AG10803 (cell line): ENCODE results near the gene GNB1L.

ENCODE experiments used
- DNase-seq: peaks from one replicate; pipeline ENCODE4 v3.0.0; 2010; ENCODE audit warnings: low read depth
- H3K4me3 ChIP-seq: 2 replicates; pipeline ENCODE4 v1.5.1; 2011; ENCODE audit warnings: mild to moderate bottlenecking, low read length, control low read depth
- TF ChIP-seq, protein P1 (sequence below): conservative IDR thresholded peaks from 2 replicates; pipeline ENCODE4 v1.5.1; 2011; ENCODE audit warnings: mild to moderate bottlenecking, low read length, control low read depth, inconsistent platforms

The GNB1L gene

DNA sequence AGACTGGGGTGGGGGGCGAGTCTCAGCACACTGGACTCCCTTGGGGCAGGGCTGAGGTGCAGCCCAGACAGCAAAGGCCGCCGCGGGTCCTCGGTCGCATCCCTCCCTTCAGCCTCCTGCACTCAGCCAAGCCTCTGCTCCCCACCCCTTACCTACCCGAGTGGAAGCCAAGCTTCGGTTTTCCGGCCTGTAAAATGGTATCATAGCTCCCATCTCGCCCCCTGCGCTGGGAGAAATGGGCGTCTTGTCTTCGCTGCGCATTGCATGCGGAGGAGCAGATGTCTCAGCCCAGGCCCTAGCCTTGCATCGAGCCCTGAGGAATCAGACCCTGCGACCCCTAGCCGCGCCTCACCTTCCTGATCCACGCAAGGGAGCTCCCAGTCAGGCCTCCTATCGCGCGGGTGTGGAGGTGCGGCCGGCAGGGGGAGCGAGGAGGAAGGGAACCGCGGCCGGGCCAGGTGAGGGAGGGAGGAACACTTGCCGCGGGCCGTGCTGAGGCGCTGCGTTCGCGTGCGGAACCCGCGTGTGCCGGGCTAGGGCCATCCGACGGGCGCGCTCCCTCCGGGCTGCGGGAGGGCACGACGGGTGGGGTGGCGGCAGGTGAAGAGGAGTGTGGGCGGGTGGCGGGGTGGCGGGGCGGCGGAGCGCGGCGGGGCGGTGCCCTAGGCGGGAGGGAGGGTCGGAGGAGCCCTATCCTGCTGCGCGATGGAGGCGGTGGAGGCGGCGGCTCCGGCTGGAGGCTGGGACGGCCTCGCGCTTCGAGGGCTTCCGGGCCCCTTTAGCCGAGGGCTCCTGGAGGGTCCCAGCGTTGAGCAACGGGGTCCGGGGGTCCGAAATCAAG is 98.2 kb downstream of the GNB1L start:
- peak overlapping the region; percentile 29 for H3K4me3 ChIP-seq
- TF ChIP-seq, protein P1, sequence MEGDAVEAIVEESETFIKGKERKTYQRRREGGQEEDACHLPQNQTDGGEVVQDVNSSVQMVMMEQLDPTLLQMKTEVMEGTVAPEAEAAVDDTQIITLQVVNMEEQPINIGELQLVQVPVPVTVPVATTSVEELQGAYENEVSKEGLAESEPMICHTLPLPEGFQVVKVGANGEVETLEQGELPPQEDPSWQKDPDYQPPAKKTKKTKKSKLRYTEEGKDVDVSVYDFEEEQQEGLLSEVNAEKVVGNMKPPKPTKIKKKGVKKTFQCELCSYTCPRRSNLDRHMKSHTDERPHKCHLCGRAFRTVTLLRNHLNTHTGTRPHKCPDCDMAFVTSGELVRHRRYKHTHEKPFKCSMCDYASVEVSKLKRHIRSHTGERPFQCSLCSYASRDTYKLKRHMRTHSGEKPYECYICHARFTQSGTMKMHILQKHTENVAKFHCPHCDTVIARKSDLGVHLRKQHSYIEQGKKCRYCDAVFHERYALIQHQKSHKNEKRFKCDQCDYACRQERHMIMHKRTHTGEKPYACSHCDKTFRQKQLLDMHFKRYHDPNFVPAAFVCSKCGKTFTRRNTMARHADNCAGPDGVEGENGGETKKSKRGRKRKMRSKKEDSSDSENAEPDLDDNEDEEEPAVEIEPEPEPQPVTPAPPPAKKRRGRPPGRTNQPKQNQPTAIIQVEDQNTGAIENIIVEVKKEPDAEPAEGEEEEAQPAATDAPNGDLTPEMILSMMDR: peak; percentile 38
- DNase-seq: no peak

GRCh38 chr22:19755722-19756287 is 98.9 kb downstream of the GNB1L start:
- H3K4me3 ChIP-seq: no peak overlapping the region
- TF ChIP-seq, protein P1: no peak
- no peak for DNase-seq

DNA sequence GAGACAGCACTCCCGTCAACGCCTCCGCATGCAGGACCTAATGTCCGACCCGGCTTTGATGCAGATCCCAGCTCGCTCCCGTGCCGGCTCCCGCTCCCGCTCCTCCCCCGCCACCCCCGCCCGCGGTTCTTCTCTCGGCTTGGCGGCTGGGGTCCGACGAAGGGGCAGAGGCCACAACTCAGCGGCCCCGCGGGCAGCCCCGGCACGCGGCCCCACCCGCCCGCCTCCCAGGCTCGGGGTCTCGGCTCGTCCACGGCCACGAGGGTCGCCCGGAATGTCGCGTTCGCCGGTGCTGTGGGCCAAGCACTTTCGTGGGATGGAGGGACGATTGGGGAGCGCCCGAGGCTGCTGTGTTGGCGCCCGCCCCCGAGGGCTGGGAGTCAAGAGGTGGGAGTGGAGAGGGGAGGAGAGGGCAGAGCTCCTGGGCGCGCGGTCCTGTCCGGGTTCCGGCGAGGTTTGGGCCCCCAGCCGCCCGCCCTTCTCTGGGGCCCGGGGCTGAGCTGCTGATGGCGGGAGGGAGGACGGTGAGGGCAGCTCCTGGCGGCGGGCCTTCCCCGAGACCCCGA is 99.4 kb downstream of the GNB1L start:
- no peak overlapping the region for H3K4me3 ChIP-seq
- TF ChIP-seq, protein P1: no peak
- no peak for DNase-seq

DNA sequence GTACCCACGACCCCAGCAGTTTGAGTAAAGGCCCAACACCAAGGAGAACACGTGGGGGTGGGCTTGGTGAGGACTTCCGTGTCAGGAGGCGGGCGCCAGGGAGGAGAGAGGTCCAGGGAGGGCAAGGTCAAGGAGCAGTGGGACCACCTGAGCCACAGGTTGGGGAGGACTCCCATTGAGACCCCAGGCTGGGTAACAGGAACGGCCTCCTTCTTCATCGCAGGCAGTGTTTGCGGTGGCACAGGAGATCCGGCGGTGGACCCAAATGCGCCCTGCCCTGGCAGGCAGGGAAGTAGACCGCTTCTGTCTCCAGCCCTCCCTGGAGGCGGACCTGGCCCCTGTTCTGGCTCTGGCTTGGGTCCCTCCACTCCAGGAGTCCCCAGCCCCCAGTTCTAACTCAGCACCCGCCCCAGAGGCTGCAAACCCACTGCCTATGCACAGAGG is 100.0 kb downstream of the GNB1L start:
- no peak for DNase-seq
- no peak overlapping the region for H3K4me3 ChIP-seq
- TF ChIP-seq, protein P1: no peak

- TF ChIP-seq, protein P1: no peak
- no peak overlapping the region for H3K4me3 ChIP-seq
- no peak for DNase-seq
Observed at GRCh38 chr22:19753996-19754700, 100.5 kb downstream of the GNB1L start.

DNA sequence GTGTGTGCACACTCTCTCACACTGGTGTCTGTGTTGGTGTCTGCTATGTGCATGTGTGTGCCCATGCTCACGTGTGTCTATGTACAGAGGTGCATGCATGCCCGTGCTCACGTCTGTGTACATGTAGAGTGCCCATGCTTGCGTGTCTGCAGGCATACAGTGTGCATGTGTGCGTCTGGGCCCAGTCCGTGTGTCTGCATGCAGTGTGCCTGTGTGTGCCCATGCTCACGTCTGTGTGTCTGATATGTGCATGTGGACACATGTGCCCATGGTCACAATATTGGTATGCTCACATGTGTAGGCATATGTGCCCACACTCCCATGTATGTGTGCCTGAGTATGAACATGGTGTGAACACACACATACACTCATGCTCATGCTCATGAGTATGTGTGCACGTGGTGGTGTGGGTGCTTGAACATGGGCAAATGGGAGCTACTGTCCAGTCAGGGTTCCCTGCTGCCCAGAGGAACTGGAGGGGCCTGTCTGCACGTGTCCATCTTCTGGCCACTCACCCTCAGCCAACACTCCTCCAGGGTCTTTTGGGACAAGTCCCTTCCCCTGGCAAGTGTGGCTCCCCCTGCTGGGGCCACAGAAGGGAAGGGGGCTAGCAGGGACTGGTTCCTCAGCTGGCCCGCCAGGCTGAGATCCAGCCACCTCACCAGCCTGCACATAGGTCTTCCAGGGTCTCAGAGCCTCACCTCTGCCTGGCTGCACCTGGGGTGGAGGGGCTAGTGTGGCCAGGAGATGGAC is 101.4 kb downstream of the GNB1L start:
- DNase-seq: no peak
- TF ChIP-seq, protein P1: 0 out of 2 replicates have a peak, but pooled peaks have one; percentile 9
- no peak overlapping the region for H3K4me3 ChIP-seq
